GM12892 (cell line): Measurements from ENCODE around the gene PAFAH1B1.

Experiments
- POLR2A ChIP-seq: IDR thresholded peaks from 2 replicates; pipeline ENCODE4 v1.6.1; 2011; ENCODE audit warnings: low read depth, low read length, control low read depth
- TAF1 ChIP-seq: IDR thresholded peaks from 2 replicates; pipeline ENCODE4 v1.6.1; 2011; ENCODE audit warnings: low read depth, mild to moderate bottlenecking, control low read depth, low read length, borderline replicate concordance

- TF ChIP-seq TAF1 (peak; percentile 55; the same call in 1 of the 2 replicates), POLR2A (peak; percentile 78)
Measured at GRCh38 chr17:2711608-2712299, 118.3 kb downstream of the PAFAH1B1 start, which contains the start of gene CLUH.
